HEK293T (cell line): ENCODE data around the gene ANKRD44.
A peak's percentile ranks its signal among the peaks of the same experiment; 100 is the strongest.

Source experiments
- CTCF ChIA-PET: fragments of 350-600 bp; formaldehyde crosslinking; extraction: SDS; loops from one replicate; lab custom pipeline; 2021; ENCODE audit warnings: antibody characterized with exemption, inconsistent platforms; lab: Yijun Ruan, JAX
- POLR2A ChIA-PET: fragments of 350-600 bp; formaldehyde crosslinking; extraction: SDS; loops from one replicate; lab custom pipeline; 2020; ENCODE audit warnings: antibody characterized with exemption, inconsistent platforms; lab: Yijun Ruan, JAX
- DNase-seq: peaks from one replicate; pipeline ENCODE4 v3.0.0; 2012; ENCODE audit warnings: mixed read lengths; ENCODE audit errors: extremely low spot score
- ARNT ChIP-seq: fragments of 450-650 bp; IDR thresholded peaks from 2 replicates; pipeline ENCODE4 v1.6.1; 2017; ENCODE audit warnings: mild to moderate bottlenecking
- BHLHE40 ChIP-seq: fragments of 450-650 bp; IDR thresholded peaks from 2 replicates; pipeline ENCODE4 v1.6.1; 2016; ENCODE audit warnings: mild to moderate bottlenecking, moderate library complexity, borderline replicate concordance
- CTBP1 ChIP-seq: fragments of 450-650 bp; IDR thresholded peaks from 2 replicates; pipeline ENCODE4 v1.6.1; 2016; ENCODE audit warnings: borderline replicate concordance
- ELF4 ChIP-seq: fragments of 450-650 bp; IDR thresholded peaks from 2 replicates; pipeline ENCODE4 v1.6.1; 2017; ENCODE audit warnings: antibody characterized with exemption
- FOXA1 ChIP-seq: fragments of 450-650 bp; IDR thresholded peaks from 2 replicates; pipeline ENCODE4 v1.6.1; 2016; ENCODE audit warnings: mild to moderate bottlenecking
- FOXK2 ChIP-seq: fragments of 450-650 bp; IDR thresholded peaks from 2 replicates; pipeline ENCODE4 v1.6.1; 2016; ENCODE audit warnings: mild to moderate bottlenecking
- FOXM1 ChIP-seq: fragments of 450-650 bp; IDR thresholded peaks from 2 replicates; pipeline ENCODE4 v1.6.1; 2017; ENCODE audit warnings: mild to moderate bottlenecking, borderline replicate concordance
- HDGF ChIP-seq: fragments of 450-650 bp; IDR thresholded peaks from 2 replicates; pipeline ENCODE4 v1.6.1; 2017; ENCODE audit warnings: antibody characterized with exemption, borderline replicate concordance
- L3MBTL2 ChIP-seq: fragments of 450-650 bp; conservative IDR thresholded peaks from 2 replicates; pipeline ENCODE4 v1.6.1; 2016; ENCODE audit warnings: mild to moderate bottlenecking
- LEF1 ChIP-seq: fragments of 450-650 bp; IDR thresholded peaks from 2 replicates; pipeline ENCODE4 v1.6.1; 2017; ENCODE audit warnings: mild to moderate bottlenecking, borderline replicate concordance
- NFRKB ChIP-seq: fragments of 450-650 bp; IDR thresholded peaks from 2 replicates; pipeline ENCODE4 v1.6.1; 2016; ENCODE audit warnings: mild to moderate bottlenecking, moderate library complexity
- SP1 ChIP-seq: fragments of 450-650 bp; IDR thresholded peaks from 2 replicates; pipeline ENCODE4 v1.6.1; 2017
- SUZ12 ChIP-seq: fragments of 450-650 bp; IDR thresholded peaks from 2 replicates; pipeline ENCODE4 v1.6.1; 2016; ENCODE audit warnings: mild to moderate bottlenecking
- TARDBP ChIP-seq: fragments of 450-650 bp; IDR thresholded peaks from 2 replicates; pipeline ENCODE4 v1.6.1; 2016
- ZNF384 ChIP-seq: fragments of 450-650 bp; IDR thresholded peaks from 2 replicates; pipeline ENCODE4 v1.6.1; 2016
- TF ChIP-seq, protein P1 (sequence below): fragments of 450-650 bp; IDR thresholded peaks from 2 replicates; pipeline ENCODE4 v1.6.1; 2016

ANKRD44 gene

DNA sequence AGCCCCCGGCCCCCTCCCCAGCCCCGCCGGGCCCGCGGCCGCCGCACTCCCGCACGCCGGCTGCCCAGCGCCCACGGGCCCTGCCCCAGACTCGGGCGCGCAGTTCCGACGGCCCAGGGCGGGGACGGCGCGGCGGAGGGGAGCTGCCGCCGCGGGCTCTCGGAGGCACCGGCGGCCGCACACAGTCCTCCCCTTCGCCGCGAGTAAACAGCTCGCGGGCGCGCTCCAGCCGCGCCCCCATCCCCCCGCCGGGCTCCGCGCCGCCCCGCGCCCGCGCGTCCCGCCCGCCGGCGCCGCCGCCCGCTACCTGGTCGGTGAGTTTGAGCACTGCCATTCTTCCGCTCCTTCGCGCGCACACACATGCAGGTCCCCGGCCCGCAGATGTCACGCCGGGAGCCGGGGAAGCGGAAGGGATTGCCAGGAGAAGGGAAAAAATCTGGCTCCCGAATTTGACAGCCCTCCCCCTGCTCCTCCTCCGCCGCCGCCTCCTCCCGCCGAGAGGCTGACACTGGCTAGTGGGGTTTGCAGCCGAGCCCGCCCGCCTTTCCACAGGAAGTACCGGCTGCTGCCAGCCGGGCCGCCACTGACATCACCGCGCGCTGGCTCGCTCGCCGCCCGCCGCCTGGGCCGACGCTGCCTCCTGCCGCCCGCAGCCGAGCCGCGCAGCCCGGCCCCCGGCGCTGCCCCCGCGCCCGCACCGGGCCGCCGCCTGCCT, at the start of gene ANKRD44:
ANKRD44 (minus strand) TSS at position 510 of the 715 bp plus-strand sequence; CDS start at position 334, 176 bp downstream.
- CTCF ChIA-PET: interaction anchor here (1.0 kb wide), 1 partner anchor 120 kb away, joined by 4 read pairs; no protein-coding TSS in a partner anchor
- TF ChIP-seq LEF1 (no peak), ARNT (no peak), FOXM1 (no peak), FOXA1 (no peak), CTBP1 (no peak), SUZ12 (no peak), ELF4 (no peak), ZNF384 (no peak)
- TF ChIP-seq, protein P1, sequence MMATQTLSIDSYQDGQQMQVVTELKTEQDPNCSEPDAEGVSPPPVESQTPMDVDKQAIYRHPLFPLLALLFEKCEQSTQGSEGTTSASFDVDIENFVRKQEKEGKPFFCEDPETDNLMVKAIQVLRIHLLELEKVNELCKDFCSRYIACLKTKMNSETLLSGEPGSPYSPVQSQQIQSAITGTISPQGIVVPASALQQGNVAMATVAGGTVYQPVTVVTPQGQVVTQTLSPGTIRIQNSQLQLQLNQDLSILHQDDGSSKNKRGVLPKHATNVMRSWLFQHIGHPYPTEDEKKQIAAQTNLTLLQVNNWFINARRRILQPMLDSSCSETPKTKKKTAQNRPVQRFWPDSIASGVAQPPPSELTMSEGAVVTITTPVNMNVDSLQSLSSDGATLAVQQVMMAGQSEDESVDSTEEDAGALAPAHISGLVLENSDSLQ: no peak
- peak; percentile 87 for DNase-seq
- POLR2A ChIA-PET: interaction anchor here (1.0 kb wide), 1 partner anchor 110 kb away, joined by 3 read pairs; no protein-coding TSS in a partner anchor

GRCh38 chr2:197359859-197360258, 49.3 kb upstream of the ANKRD44 start:
- CTCF ChIA-PET: no interaction called here
- TF ChIP-seq ELF4: no peak
- TF ChIP-seq CTBP1: no peak
- POLR2A ChIA-PET: no interaction called here
- no peak for DNase-seq

GRCh38 chr2:197358931-197359330, 48.4 kb upstream of the ANKRD44 start:
- CTCF ChIA-PET: interaction anchor here (1.0 kb wide), 2 partner anchors 8 to 20 kb away, joined by 3 to 6 read pairs; no protein-coding TSS in a partner anchor
- TF ChIP-seq FOXA1 (no peak), CTBP1 (no peak), LEF1 (no peak), ELF4 (no peak)
- POLR2A ChIA-PET: no interaction called here
- DNase-seq: no peak

DNA sequence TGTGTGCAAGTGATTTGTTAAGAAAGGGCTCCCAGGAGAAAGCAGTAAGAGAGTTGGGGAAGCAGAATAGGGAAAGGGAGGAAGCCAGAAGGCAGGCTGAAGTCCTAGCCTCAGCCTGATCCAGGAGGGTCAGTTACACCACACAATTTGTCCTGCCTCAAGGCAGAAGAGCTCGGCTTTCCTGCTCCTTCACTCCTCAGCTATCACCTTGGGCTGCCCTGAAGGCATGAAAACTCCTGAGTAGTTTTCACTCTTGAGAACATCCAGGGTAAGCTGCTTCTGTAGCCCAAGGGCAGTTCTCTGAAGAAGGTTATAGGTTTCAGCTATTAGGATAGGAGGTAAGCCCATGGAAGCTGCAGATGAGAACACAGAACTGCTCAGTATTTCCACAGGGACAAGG, 47.4 kb upstream of the ANKRD44 start:
- TF ChIP-seq SUZ12: no peak
- TF ChIP-seq ZNF384: no peak
- no peak for TF ChIP-seq ELF4
- TF ChIP-seq FOXA1: no peak
- TF ChIP-seq TARDBP: no peak
- ChIA-PET POLR2A (no interaction called here), CTCF (no interaction called here)
- DNase-seq: no peak

GRCh38 chr2:197356136-197356535, 45.6 kb upstream of the ANKRD44 start:
- CTCF ChIA-PET: interaction anchor here (0.7 kb wide), 1 partner anchor 102 kb away, joined by 3 read pairs; no protein-coding TSS in a partner anchor
- peak; percentile 49 for DNase-seq
- POLR2A ChIA-PET: no interaction called here

GRCh38 chr2:197354169-197354558, 43.6 kb upstream of the ANKRD44 start:
- POLR2A ChIA-PET: no interaction called here
- no peak for DNase-seq
- no peak for TF ChIP-seq CTBP1
- no peak for TF ChIP-seq LEF1
- no peak for TF ChIP-seq ZNF384
- no peak for TF ChIP-seq ARNT
- TF ChIP-seq L3MBTL2: no peak
- CTCF ChIA-PET: no interaction called here

More at GRCh38 chr2:197356136-197356535, 45.6 kb upstream of the ANKRD44 start:
- TF ChIP-seq FOXA1 (no peak), LEF1 (no peak), ZNF384 (no peak), BHLHE40 (no peak), HDGF (no peak), CTBP1 (no peak), ARNT (no peak), L3MBTL2 (no peak), FOXK2 (no peak), FOXM1 (no peak), SUZ12 (no peak), TARDBP (no peak), ELF4 (no peak), NFRKB (no peak), SP1 (no peak)
- TF ChIP-seq, protein P1: no peak

- POLR2A ChIA-PET: no interaction called here
- CTCF ChIA-PET: no interaction called here
- no peak for TF ChIP-seq TARDBP
- no peak for TF ChIP-seq NFRKB
- no peak for TF ChIP-seq L3MBTL2
- TF ChIP-seq FOXK2: no peak
- TF ChIP-seq, protein P1: no peak
- no peak for TF ChIP-seq LEF1
- TF ChIP-seq HDGF: no peak
- no peak for TF ChIP-seq SUZ12
- no peak for TF ChIP-seq CTBP1
- TF ChIP-seq BHLHE40: no peak
- TF ChIP-seq ARNT: no peak
- TF ChIP-seq FOXM1: no peak
- no peak for TF ChIP-seq ELF4
- TF ChIP-seq ZNF384: no peak
- no peak for TF ChIP-seq FOXA1
- no peak for TF ChIP-seq SP1
- no peak for DNase-seq
Measured at GRCh38 chr2:197353393-197354168, 43.0 kb upstream of the ANKRD44 start.
